ENCODE data around the gene ENPEP.
"Not testable (repeated sequence)": the region's sequence is repeated elsewhere in the genome, so short reads cannot be mapped to it uniquely, and the experiment has no call there.

ENPEP gene, protein sequence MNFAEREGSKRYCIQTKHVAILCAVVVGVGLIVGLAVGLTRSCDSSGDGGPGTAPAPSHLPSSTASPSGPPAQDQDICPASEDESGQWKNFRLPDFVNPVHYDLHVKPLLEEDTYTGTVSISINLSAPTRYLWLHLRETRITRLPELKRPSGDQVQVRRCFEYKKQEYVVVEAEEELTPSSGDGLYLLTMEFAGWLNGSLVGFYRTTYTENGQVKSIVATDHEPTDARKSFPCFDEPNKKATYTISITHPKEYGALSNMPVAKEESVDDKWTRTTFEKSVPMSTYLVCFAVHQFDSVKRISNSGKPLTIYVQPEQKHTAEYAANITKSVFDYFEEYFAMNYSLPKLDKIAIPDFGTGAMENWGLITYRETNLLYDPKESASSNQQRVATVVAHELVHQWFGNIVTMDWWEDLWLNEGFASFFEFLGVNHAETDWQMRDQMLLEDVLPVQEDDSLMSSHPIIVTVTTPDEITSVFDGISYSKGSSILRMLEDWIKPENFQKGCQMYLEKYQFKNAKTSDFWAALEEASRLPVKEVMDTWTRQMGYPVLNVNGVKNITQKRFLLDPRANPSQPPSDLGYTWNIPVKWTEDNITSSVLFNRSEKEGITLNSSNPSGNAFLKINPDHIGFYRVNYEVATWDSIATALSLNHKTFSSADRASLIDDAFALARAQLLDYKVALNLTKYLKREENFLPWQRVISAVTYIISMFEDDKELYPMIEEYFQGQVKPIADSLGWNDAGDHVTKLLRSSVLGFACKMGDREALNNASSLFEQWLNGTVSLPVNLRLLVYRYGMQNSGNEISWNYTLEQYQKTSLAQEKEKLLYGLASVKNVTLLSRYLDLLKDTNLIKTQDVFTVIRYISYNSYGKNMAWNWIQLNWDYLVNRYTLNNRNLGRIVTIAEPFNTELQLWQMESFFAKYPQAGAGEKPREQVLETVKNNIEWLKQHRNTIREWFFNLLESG

DNA sequence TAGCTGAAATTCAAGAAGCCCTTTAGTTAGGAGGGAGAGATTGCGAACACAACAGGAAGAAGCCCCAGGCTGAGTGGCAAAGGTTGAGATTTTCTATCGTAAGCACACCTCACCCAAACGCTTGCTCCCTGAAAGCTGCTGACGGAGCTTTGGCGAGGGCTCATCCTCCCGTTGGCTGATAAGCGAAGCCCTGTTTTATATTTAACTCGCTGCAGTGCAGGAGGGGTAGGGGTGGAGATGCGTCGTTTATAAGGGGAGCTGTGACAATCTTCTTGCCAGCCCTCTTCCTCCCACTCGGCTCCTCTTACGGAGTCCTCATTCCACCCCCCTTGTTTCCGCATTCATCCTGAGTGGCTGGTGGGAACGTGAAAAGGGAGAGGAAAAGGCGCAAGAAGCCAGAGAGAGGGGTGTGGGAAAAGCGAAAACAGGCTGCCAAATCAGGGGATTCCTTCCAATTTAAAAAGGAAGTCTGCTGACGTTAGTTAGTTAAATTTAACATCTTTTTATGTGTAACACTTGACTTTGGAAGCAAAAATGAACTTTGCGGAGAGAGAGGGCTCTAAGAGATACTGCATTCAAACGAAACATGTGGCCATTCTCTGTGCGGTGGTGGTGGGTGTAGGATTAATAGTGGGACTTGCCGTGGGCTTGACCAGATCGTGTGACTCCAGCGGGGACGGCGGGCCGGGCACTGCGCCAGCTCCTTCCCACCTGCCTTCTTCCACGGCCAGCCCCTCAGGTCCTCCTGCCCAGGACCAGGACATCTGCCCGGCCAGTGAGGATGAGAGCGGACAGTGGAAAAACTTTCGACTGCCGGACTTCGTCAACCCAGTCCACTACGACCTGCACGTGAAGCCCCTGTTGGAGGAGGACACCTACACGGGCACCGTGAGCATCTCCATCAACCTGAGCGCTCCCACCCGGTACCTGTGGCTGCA lies at the start of gene ENPEP:
TSS of gene ENPEP (plus strand) at position 275 of the 938 bp plus-strand sequence. CDS start at position 535, 260 bp downstream.
- no peak for DNase-seq (ENCODE audit: low read depth)

DNA sequence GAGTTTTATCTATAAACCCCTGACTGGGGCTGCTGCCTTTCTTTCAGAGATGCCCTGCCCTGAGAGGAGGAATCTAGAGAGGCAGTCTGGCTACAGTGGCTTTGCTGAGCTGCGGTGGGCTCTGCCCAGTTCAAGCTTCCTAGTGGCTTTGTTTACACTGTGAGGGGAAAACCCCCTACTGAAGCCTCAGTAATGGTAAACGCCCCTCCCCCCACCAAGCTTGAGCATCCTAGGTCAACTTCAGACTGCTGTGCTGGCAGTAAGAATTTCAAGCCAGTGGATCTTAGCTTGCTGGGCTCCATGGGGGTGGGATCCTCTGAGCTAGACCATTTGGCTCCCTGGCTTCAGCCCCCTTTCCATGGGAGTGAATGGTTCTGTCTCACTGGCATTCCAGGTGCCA lies 44.1 kb upstream of the ENPEP start:
- DNase-seq (ENCODE audit: low read depth), result not testable (repeated sequence)

DNA sequence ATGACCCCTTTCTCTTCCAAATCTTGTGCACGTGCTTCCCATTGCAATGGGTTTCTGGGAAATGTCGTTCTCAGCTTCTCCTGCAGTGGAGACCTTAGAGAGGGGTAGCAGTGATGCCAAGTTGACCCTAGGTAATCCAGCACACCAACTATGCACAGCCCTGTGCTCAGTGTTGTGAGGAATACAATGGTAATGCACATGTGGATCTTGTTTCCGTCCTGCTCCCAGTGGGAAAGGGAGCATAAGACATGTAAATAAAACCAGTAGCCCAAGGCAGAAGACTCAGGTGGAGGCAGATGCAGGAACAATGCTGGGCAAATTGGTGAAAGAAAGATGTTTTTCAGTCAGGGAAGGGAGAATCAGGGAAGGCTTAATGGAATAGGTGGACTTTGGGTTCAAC lies 38.7 kb upstream of the ENPEP start:
- DNase-seq (ENCODE audit: low read depth), result not testable (repeated sequence)

DNA sequence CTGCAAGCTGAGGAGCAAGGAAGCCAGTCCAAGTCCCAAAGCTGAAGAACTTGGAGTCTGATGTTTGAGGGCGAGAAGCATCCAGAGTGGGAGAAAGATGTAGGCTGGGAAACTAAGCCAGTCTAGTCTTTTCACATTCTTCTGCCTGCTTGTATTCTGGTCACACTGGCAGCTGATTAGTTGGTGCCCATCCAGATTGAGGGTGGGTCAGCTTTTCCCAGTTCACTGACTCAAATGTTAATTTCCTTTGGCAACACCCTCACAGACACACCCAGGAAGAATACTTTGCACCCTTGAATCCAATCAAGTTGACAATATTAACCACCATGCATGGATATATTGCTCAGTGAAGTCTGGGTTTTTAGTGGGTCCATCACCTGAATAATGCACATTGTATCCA lies 36.7 kb upstream of the ENPEP start:
- DNase-seq (ENCODE audit: low read depth), result not testable (repeated sequence)

DNA sequence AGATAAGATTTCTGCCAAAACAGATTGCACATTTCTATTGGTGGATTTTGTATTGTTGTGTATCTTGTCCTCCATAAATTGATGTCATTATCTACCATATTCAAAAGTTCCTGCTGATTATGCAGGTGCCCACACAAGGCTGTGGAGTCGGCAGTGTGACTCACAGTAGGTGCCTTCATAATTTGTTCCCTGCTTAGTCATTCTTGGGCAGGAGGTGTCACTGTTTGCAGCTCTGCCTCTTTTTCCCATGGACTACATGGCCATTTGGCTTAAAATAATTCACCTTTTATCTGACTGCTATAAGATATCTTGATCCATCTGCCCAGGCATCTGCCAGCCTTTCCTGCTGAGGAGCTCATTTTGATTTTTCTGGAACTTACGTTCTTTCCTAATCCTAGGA lies 33.6 kb upstream of the ENPEP start:
- no peak for DNase-seq (ENCODE audit: low read depth)

DNA sequence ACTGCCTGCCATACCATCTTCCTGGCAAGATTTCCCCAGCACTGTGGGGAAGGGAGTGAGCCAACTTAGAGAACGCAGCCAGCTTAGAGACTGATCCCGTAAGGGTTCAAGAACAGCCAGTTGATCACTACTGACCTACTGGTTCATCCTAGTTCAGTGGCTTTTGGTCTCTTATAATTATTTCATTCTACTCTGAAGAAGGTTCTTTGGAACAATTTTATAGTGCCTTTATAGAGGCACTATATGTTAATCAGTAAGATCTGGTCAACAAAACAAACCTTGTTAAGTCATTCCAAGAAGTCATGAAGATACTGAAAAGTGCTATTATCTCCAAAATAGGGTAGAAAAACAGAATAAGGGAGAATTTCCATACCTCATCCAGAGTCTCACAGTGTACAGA lies 33.2 kb upstream of the ENPEP start:
- DNase-seq (ENCODE audit: low read depth), result no peak

DNA sequence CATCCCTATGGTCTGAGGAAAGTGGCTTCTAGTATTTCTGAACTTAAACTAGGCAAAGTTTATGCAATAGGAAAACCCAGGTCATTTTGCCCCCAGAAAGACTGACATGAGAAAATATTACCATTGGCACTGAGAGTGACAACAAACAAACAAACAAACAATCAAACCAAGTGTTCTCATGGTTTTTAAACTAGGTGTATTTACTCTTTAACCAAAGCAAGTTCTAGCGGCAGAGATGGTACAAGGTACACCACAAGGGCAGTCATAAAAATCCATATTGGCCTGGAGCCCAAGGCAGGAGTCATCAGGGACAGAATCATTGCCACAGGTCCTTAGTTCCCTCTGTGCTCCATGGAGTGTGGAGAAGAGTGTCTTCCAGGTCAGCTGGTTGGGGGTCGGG lies 26.0 kb upstream of the ENPEP start:
- DNase-seq (ENCODE audit: low read depth), result no peak

DNA sequence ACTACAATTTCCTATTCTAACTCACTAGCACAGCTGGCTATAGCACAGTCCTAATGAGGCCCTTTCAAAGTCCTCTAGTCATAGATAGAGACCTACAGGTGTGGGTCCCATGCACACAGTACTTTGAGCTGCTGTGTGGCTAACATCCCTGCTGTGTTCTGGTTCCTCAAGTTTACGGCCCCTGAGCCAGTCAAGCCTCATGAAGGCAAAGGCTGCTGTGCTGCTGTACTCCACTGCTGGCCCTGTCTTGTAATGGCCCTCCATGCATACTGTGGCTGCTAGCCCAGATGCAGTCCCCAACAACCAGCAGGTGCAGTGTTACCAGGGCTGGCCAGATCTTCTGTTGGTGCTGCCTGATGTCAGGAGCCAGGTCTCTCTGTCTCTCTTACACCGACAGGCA lies 23.4 kb upstream of the ENPEP start:
- no peak for DNase-seq (ENCODE audit: low read depth)

DNA sequence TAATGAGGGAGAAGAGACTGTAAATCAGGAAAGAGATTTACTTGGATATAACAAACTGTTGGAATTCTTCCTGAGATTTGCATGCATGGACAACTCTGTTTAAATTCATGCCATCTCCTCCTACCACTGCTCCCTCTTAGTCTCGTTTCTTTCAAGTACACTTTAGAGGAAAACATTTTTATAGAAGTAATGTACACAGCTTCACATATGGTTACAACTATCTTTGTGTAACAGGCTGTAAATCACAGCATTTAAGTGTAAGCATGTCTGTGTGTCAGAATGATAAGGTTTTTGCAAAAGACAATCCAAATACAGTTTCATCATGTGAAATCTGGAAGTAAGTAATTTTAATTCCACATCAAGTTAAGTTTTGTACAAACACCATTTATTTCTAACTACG lies 21.5 kb upstream of the ENPEP start:
- DNase-seq (ENCODE audit: low read depth), result no peak

DNA sequence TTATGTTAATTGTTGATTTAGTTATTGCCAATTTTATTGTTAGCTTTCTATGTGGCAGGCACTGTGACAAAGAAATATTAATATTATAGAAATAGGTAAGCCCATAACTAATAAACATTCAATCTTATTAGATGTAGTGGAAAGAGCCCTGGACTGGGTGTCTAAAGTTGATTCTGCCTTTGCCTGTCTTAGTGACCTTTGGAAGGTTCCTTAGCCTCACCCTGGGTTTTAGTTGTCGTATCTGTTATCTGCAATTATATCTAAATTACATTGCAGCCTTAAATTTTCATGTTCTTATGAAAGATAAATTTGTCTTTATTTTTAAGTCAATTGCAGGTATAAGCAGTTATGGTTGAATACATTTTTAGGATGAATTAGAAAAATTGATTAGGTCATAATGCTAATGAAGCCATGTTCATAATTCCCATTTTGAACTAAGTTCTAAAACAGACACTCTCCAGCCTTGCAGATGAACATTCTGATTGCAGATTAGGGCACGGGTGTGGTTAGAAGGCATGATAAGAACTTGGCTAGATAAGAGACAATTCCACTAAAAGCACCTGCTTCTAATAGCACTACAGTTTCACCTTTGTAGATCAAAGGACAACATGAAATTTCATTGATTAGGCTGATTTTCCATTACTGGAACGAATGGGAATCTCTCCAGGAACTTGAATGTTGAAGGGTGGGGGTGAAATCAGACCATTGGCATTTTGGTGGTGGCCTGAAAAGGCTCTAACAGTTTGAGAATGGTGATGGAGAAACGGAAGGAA lies 17.3 kb upstream of the ENPEP start:
- no peak for DNase-seq (ENCODE audit: low read depth)

DNA sequence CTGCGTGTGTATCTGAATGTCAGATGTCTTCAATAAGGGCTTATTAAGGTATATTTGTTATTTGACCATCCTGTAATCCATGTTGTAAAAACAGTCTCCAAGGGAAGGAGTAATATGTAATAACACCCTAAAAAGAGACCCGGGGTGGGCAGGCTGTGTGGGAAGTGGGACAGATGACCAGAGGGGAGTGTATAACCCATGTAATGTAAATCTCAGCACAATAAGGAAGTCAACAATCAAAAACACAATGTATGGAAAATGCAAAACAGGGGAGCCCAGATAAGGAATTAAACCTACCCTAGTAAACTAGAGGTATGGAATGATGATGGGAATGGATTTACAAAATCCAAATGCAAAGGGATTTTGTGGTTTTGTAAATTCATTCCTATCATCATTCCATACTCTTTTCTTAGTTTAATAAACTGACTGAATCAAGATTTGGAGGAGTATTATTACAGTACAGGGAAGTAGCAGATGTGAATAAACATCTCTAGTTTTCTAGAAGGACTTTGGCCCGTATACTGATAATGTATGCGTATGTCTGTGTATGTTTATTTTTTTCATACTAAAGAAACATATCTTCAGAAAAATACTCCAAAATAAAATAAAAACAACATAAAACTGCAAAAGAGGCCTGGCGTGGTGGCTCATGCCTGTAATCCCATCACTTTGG lies 15.7 kb upstream of the ENPEP start:
- no peak for DNase-seq (ENCODE audit: low read depth)

DNA sequence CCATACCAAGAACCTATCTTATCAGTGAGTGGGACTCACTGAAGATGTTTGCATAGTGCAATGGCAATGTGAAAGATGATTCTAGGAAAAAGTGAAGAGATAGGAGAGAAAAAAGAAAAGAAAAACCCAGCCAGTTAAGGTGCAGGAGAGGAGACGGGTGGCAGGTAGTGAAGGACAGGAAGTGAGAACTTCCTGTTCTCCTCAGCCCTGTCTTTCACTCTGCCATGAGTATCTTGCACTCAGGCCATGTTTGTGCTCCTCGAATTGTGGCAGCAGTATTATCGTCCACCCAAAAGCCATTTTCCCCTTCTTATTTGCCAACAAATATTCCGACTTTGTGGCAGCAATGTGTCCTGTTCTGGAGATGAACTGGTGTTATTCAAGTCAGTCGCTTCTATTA lies 8.6 kb upstream of the ENPEP start:
- no peak for DNase-seq (ENCODE audit: low read depth)

DNA sequence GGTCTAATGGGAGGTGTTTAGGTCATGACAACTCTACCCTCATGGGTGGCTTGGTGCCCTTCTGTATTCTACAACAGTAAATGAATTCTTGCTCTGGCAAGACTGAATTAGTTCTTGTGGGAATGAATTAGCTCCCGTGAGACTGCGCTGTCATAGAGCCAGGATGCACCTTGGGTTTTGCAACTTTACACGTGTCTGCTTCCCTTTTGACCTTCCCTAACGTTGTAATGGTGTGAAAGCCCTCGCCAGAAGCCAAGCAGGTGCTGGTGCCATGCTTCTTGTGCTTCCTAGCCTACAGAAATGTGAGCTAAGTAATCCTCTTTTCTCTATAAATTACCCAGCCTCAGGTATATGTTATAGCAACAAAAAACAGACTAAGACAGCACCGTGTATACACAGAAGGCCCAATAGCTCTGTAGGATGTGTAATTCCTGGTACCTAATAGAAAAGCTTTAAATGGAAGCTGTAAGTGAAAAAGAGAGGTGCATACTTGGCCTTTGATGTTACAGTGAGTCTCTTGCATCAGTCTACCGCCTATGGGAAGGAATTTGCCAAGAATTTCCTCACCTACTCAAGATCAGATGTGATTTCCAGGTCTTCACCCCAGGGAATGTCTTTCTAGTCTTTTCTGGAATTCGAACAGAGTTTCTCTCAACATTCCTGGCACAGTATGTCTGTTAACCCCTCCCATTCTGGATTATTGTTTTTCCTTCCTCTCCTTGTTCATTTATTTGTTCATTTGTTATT lies 3.2 kb upstream of the ENPEP start:
- no peak for DNase-seq (ENCODE audit: low read depth)

DNA sequence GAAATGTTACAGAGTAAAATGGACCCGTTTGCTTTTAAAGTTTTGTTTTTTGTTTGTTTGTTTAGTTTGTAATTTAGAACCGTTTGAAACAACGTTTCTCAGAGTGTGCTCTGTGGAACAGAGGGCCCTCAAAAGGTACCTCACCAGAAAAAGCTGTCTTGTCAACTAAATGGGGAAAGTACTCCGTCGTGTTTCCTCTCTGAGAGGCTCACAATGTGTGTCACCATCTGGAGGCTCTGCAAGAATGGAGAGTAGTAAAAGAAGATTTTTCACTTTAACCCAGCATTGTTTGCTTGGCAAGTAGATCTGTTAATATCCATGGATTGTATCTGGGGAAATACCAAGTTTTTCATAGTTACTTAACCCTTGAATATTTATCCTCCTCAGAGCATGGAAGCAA lies 1.5 kb upstream of the ENPEP start:
- no peak for DNase-seq (ENCODE audit: low read depth)

DNA sequence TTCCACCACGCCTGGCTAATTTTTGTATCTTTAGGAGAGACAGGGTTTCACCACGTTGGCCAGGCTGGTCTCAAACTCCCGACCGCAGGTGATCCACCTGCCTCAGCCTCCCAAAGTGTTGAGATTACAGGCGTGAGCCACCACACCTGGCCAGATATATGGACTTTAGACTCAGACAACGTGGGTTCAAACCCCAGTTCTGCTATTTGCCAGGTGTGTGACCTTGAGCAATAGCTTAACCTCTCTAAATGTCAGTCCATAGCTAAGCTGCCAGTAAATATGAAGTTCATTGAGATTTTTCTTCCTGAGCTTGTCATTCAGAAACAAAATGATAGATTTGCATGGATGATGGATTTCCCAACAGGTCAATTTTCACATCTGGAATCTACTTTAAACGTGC lies 875 bp upstream of the ENPEP start:
- DNase-seq (ENCODE audit: low read depth), result not testable (repeated sequence)

DNA sequence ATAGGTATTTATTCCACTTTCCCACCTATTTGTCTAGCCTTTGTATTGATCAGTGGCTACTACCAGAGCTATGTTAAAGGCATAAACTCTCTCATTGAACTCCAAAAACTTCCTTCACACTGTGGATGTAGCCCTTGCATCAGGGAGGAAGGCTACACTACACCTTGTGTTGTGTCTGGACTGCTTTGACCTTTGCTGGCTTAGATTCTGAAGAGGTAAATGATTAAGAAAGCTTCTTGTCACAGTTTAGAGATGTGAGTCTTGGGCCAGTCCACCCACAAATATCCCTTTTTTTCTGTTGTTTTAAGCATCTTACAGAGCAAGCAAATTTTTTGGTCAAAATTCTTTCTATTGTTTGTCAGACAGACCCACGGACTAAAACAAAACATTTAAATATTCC lies 1.9 kb downstream of the ENPEP start:
- no peak for DNase-seq (ENCODE audit: low read depth)

DNA sequence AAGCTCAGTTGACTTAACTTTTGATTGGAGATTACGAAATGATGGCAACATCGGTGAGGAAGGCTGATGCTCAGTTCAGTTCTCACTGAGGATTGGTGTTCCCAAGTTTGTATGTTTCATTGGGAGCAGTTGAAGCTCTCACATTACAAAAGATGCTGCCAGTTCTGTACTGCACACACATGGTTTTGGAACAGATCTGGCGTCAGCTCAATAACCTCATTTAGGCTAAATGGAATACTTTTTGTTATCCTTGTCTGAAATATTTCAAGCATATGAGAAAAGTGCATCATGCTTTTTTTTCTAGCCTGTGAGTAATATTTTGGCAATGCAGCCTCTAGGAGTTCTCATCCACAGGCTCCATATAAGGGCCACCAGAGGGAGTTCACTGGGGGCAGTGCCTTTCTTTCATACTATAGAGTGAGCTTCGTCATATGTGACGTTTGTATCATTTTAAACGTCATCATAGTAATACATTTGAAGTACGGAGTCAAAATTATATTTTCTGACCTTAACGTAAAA lies 4.1 kb downstream of the ENPEP start:
- DNase-seq (ENCODE audit: low read depth), result no peak

DNA sequence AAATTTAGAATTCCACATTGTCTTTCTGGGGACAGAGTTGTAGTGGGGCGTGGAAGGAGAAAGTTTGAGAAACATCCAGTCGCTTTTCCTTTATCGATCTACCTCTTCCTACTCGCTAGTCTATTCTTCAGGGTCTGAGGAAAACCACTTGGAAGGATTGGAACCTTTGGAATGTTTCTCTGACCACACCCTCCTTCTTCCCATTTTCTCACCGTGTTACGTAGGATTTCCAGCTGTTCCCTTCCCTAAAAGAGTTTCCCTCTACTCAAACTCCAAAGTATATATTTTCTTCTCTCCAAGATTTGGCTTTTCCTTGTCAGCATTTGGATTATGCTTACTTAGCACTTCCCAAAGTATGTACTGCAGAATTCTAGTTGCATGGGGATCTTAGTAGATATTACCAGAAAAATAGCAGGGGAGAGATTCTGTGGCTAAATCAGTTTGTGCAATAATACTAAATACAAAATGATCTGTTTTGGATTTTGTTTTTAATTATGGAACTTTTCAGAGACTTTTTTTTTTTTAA lies 4.9 kb downstream of the ENPEP start:
- no peak for DNase-seq (ENCODE audit: low read depth)

DNA sequence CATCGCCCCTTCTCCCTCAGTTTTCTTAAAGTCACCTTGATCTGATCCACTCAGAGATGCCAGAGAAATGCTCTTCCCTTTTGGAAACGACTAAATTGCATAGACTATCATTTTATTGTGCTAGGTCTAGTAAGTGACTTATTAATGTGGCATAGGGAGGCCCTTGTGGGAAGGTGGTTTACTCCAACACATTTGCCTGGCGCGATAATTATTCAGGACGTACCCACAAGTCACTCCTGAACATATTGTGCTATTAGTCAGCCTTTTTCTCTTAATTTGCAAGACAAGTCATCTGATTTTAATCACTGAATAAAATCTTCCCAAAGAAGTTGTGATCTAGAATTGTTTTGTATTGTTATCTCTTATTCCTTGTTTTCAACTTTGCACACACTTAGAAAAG lies 7.6 kb downstream of the ENPEP start:
- no peak for DNase-seq (ENCODE audit: low read depth)
